Middle frontal gyrus (tissue), 1 donor: ENCODE measurements around the gene NCDN.
A peak's percentile ranks its signal among the peaks of the same experiment; 100 is the strongest.

Experiments used
- DNase-seq: peaks from one replicate; pipeline ENCODE4 v3.0.0-alpha.2; 2015; ENCODE audit warnings: low spot score; ENCODE audit errors: extremely low spot score

The NCDN gene

GRCh38 chr1:35557611-35558373 lies at the start of gene NCDN:
Gene NCDN, plus strand, starts transcription at chr1:35557799. Its CDS starts 392 bp downstream, at chr1:35558191.
- DNase-seq = peak; percentile 86

GRCh38 chr1:35507947-35508346 lies 49.7 kb upstream of the NCDN start:
- DNase-seq = no peak

GRCh38 chr1:35509558-35509957 lies 48.0 kb upstream of the NCDN start:
- no peak for DNase-seq

- DNase-seq = no peak
These were observed 46.3 kb upstream of the NCDN start for GRCh38 chr1:35511305-35511704.

- no peak for DNase-seq
These were observed 39.4 kb upstream of the NCDN start for GRCh38 chr1:35518183-35518582.

- DNase-seq = no peak
These were observed 38.2 kb upstream of the NCDN start for GRCh38 chr1:35519432-35519831.

- DNase-seq = no peak
These were observed 33.5 kb upstream of the NCDN start for GRCh38 chr1:35524106-35524505.

GRCh38 chr1:35530168-35530567 lies 27.4 kb upstream of the NCDN start:
- DNase-seq = no peak

GRCh38 chr1:35530946-35531345 lies 26.7 kb upstream of the NCDN start:
- no peak for DNase-seq

GRCh38 chr1:35531368-35531767 lies 26.2 kb upstream of the NCDN start:
- DNase-seq = no peak

GRCh38 chr1:35532497-35533223 lies 24.9 kb upstream of the NCDN start:
- peak; percentile 33 for DNase-seq

GRCh38 chr1:35533586-35533985 lies 24.0 kb upstream of the NCDN start:
- no peak for DNase-seq

- no peak for DNase-seq
These were observed 22.4 kb upstream of the NCDN start for GRCh38 chr1:35535243-35535642.

GRCh38 chr1:35536556-35537162 lies 20.9 kb upstream of the NCDN start:
- DNase-seq = no peak

GRCh38 chr1:35537806-35538205 lies 19.8 kb upstream of the NCDN start:
- no peak for DNase-seq

GRCh38 chr1:35539073-35539823 lies 18.4 kb upstream of the NCDN start:
- DNase-seq = no peak

GRCh38 chr1:35539824-35540261 lies 17.8 kb upstream of the NCDN start:
- no peak for DNase-seq

GRCh38 chr1:35544976-35545375 lies 12.6 kb upstream of the NCDN start:
- DNase-seq = no peak

GRCh38 chr1:35546614-35547013 lies 11.0 kb upstream of the NCDN start:
- no peak for DNase-seq

GRCh38 chr1:35553851-35554250 lies 3.7 kb upstream of the NCDN start:
- DNase-seq = no peak
